MM.1S (cell line): ENCODE results near the gene TYW1.
"Not testable (repeated sequence)": the region's sequence is repeated elsewhere in the genome, so short reads cannot be mapped to it uniquely, and the experiment has no call there.

Experiments used
- EZH2 ChIP-seq: fragments of 300-600 bp; sonication (generic); optimal IDR thresholded peaks from 2 replicates; pipeline ENCODE3; 2017; ENCODE audit warnings: low read depth, mild to moderate bottlenecking, antibody characterized with exemption, low read length, mixed read lengths
- EZH2phosphoT487 ChIP-seq: fragments of 300-600 bp; sonication (generic); IDR thresholded peaks from 2 replicates; pipeline ENCODE4 v1.6.1; 2018; ENCODE audit warnings: antibody characterized with exemption, low read length
- TF ChIP-seq, protein P1 (sequence below): fragments of 300-600 bp; sonication (generic); IDR thresholded peaks from 2 replicates; pipeline ENCODE4 v1.5.1; 2016; ENCODE audit warnings: antibody characterized with exemption, low read length, mixed read lengths

DNA sequence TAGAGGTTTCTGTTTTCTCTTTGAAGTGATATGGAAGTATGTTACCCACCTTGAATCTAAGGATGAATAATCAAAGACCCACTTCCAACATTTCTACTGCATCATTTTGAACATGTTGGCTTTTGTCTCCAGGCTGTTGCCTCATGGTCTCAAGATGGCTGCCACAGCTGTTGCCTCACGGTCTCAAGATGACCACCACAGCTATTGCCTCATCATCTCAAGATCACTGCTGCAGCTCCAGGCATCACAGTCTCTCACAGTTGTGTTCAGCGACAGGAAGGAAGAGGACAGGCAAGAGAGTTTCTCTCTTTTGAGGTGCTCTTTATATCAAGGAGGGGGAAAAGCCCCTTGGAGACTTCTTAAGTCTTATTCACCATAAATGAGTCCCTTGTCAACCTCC is 267.4 kb downstream of the TYW1 start:
- TF ChIP-seq, protein P1, sequence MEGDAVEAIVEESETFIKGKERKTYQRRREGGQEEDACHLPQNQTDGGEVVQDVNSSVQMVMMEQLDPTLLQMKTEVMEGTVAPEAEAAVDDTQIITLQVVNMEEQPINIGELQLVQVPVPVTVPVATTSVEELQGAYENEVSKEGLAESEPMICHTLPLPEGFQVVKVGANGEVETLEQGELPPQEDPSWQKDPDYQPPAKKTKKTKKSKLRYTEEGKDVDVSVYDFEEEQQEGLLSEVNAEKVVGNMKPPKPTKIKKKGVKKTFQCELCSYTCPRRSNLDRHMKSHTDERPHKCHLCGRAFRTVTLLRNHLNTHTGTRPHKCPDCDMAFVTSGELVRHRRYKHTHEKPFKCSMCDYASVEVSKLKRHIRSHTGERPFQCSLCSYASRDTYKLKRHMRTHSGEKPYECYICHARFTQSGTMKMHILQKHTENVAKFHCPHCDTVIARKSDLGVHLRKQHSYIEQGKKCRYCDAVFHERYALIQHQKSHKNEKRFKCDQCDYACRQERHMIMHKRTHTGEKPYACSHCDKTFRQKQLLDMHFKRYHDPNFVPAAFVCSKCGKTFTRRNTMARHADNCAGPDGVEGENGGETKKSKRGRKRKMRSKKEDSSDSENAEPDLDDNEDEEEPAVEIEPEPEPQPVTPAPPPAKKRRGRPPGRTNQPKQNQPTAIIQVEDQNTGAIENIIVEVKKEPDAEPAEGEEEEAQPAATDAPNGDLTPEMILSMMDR = not testable (repeated sequence)
- not testable (repeated sequence) for TF ChIP-seq EZH2phosphoT487, EZH2
